ENCODE results near the gene TMEM247.

DNA sequence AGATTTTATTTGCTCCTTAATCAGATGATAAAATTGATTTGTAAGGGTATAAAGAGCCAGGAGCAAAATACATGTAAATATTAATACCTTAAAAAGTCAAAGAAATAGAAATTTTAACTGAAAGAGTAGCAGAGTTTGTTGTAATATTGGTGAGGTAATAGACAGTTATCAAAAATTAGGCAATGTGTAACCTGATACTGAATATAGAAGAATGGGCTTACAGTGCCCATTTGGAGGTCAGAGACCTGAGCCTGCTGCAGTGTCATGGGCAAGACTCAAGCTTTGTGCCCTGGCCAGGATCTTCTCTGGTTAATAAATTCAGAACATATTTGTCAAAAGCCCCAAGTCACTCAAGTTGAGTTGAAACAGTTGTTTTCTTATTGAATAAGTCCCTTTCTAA lies 29.7 kb upstream of the TMEM247 start:
- TF ChIP-seq POLR2A (IDR thresholded peaks at IDR 0.05; ENCODE audit: low read depth, low read length): no peak
- TF ChIP-seq, protein P1, sequence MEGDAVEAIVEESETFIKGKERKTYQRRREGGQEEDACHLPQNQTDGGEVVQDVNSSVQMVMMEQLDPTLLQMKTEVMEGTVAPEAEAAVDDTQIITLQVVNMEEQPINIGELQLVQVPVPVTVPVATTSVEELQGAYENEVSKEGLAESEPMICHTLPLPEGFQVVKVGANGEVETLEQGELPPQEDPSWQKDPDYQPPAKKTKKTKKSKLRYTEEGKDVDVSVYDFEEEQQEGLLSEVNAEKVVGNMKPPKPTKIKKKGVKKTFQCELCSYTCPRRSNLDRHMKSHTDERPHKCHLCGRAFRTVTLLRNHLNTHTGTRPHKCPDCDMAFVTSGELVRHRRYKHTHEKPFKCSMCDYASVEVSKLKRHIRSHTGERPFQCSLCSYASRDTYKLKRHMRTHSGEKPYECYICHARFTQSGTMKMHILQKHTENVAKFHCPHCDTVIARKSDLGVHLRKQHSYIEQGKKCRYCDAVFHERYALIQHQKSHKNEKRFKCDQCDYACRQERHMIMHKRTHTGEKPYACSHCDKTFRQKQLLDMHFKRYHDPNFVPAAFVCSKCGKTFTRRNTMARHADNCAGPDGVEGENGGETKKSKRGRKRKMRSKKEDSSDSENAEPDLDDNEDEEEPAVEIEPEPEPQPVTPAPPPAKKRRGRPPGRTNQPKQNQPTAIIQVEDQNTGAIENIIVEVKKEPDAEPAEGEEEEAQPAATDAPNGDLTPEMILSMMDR (IDR thresholded peaks at IDR 0.05; ENCODE audit: extremely low read depth in 1 of 2, insufficient read depth in 1 of 2, low read depth in 1 of 2, low read length in 2 of 2): no peak
- TF ChIP-seq FOS (IDR thresholded peaks at IDR 0.05; ENCODE audit: borderline replicate concordance, insufficient read depth, low read length): no peak
- no peak for TF ChIP-seq MYC (IDR thresholded peaks at IDR 0.05; ENCODE audit: low read depth, low read length)
